SK-N-MC (cell line): ENCODE results near the gene ONECUT3.

ENCODE experiments used
- EZH2 ChIP-seq: fragments of 200-600 bp; sonication (generic); IDR thresholded peaks from one replicate; pipeline ENCODE4 v1.6.1; 2017; ENCODE audit warnings: antibody characterized with exemption
- FOXP2 ChIP-seq: optimal IDR thresholded peaks from 2 replicates; pipeline ENCODE3; 2011; ENCODE audit warnings: mild to moderate bottlenecking, moderate library complexity; ENCODE audit not compliant: insufficient read depth; ENCODE audit errors: extremely low read length, control extremely low read depth
- POLR2AphosphoS5 ChIP-seq: IDR thresholded peaks from 2 replicates; pipeline ENCODE4 v1.6.1; 2012; ENCODE audit warnings: mild to moderate bottlenecking, low read depth, low read length, borderline replicate concordance

DNA sequence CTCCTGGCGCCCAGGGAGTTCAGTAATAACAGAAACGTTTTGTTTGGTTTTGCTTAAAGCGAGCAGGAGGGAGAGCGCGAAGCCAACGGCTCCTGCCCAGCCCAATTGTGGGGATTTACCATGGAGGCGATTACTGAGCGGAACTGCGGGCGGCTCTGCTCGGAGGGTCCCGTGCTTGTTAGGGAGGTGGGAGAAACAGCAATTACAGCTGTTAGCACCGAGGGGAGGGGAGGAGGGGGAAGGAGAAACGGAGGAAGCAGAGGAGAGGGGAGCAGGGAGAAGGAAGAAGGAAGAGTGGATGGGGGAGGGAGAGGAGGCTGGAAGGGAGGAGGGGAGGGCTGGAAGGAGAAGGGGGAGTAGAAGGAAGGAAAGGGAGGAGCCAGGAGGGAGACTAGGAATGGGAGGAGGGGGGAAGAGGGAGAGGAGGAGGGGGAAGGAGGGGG lies 7.7 kb upstream of the ONECUT3 start:
- TF ChIP-seq POLR2AphosphoS5 (no peak), EZH2 (no peak), FOXP2 (no peak)
